Right atrium auricular region (tissue), 2 donors: ENCODE results near the gene IFT43. TPM values are rescaled to one million over a fixed set of nuclear protein-coding genes. Genes with fewer than 3 reads are reported as not detected.

Experiments
- DNase-seq: peaks from one replicate; pipeline ENCODE4 v3.0.0-alpha.2; 2019; ENCODE audit warnings: low spot score
- H3K27ac ChIP-seq, 2 donors: fragments of 200-600 bp; sonication (generic); 1 replicate in 1 of 2; 2 replicates in 1 of 2; pipeline ENCODE4 v1.5.1; 2016 to 2019
- H3K27me3 ChIP-seq, 2 donors: fragments of 200-600 bp; sonication (generic); one replicate each; pipeline versions ENCODE4 v1.5.1 to v1.6.0; 2017 to 2019
- H3K36me3 ChIP-seq: fragments of 200-600 bp; sonication (generic); one replicate; pipeline ENCODE4 v1.5.1; 2016
- H3K4me1 ChIP-seq, 2 donors: fragments of 200-600 bp; sonication (generic); one replicate each; pipeline versions ENCODE4 v1.5.1 to v1.6.0; 2017 to 2019
- H3K4me3 ChIP-seq, 2 donors: fragments of 200-600 bp; sonication (generic); 1 replicate in 1 of 2; 2 replicates in 1 of 2; pipeline ENCODE4 v1.5.1; 2017 to 2019; ENCODE audit warnings: mild to moderate bottlenecking in 1 of 2, moderate library complexity in 1 of 2
- H3K9me3 ChIP-seq, 2 donors: fragments of 200-600 bp; sonication (generic); one replicate each; pipeline ENCODE4 v1.5.1; 2019
- CTCF ChIP-seq, 2 donors: fragments of 200-600 bp; sonication (generic); IDR thresholded peaks; one replicate each; pipeline ENCODE4 v1.5.1; 2019; ENCODE audit warnings: antibody characterized with exemption in 2 of 2
- total RNA-seq, 2 donors: library from RNA; depleted of rRNA; stranded (reverse); fragments of >200 nt; gene quantifications; one replicate each; pipeline ENCODE4 v1.1.0, GENCODE V29; 2016

Gene IFT43
- total RNA-seq, 2 donors from 2014 or later: 32.6 to 59.0 TPM

- peak overlapping the region; percentile 20 to 32 for H3K27ac ChIP-seq
- TF ChIP-seq CTCF (IDR thresholded peaks at IDR 0.05): no peak
- H3K4me1 ChIP-seq: peaks cover 0 to 7% of the 10 kb centered on the region in 2 donors
- peak; percentile 43 for DNase-seq
- H3K36me3 ChIP-seq: peaks cover 50% of the 10 kb centered on the region
- no peaks in the 10 kb centered on the region for H3K27me3 ChIP-seq
- no peak overlapping the region for H3K4me3 ChIP-seq
- no peaks in the 10 kb centered on the region for H3K9me3 ChIP-seq
Observed at GRCh38 chr14:75969126-75969525, 16.4 kb upstream of the IFT43 start.

GRCh38 chr14:75969891-75970290 lies 15.7 kb upstream of the IFT43 start:
- Histone ChIP-seq H3K27me3 (no peaks in the 10 kb centered on the region), H3K36me3 (peaks cover 43% of the 10 kb centered on the region), H3K4me1 (peaks cover 0 to 7% of the 10 kb centered on the region in 2 donors), H3K27ac (peak overlapping the region; percentile 20 to 44), H3K4me3 (no peak overlapping the region), H3K9me3 (no peaks in the 10 kb centered on the region)
- TF ChIP-seq CTCF (IDR thresholded peaks at IDR 0.05): no peak
- DNase-seq: peak; percentile 59

GRCh38 chr14:75970989-75971388 lies 14.6 kb upstream of the IFT43 start:
- no peak for DNase-seq
- H3K27ac ChIP-seq: peak overlapping the region in 1 of 2 donors; percentile 44
- no peaks in the 10 kb centered on the region for H3K27me3 ChIP-seq
- no peaks in the 10 kb centered on the region for H3K9me3 ChIP-seq
- peaks cover 0 to 7% of the 10 kb centered on the region in 2 donors for H3K4me1 ChIP-seq
- no peak overlapping the region for H3K4me3 ChIP-seq
- no peak for TF ChIP-seq CTCF (IDR thresholded peaks at IDR 0.05)
- H3K36me3 ChIP-seq: peaks cover 32% of the 10 kb centered on the region

GRCh38 chr14:75971509-75971908 lies 14.1 kb upstream of the IFT43 start:
- Histone ChIP-seq H3K9me3 (no peaks in the 10 kb centered on the region), H3K4me1 (peaks cover 0 to 7% of the 10 kb centered on the region in 2 donors), H3K27ac (no peak overlapping the region), H3K36me3 (peaks cover 27% of the 10 kb centered on the region), H3K27me3 (no peaks in the 10 kb centered on the region), H3K4me3 (no peak overlapping the region)
- no peak for DNase-seq
- TF ChIP-seq CTCF (IDR thresholded peaks at IDR 0.05): no peak

DNA sequence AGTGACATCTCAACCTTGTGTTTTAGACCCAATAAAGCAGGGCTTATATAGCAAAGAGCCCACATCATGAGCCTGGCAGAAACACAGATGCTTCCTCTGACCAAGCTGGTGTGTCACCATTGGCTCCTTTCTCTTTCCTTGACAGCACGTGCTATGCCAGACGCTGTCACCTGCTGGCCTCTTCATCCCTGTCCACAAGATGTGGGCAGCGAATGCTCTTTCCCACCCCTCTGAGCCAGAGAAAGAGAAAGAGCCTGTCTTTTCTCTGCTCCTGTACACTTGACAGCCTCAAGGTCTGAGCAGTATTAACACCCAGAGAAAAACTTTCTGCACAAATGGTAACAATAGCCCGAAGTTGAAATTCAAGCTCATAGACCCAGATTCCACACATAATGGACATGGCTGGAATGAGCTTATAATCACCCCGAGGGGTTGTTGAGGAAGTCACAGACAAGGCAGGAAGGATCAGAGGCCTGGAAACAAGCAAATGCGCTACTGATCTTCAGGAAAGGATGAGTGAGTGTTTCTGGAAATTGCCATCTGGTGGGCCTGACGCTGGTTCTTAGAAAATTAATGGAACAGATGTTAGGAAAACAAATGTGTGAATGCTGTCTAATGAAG lies 12.7 kb upstream of the IFT43 start:
- H3K27ac ChIP-seq: peak overlapping the region in 1 of 2 donors; percentile 34

More for the DNA sequence above, 12.7 kb upstream of the IFT43 start:
- peaks cover 0 to 15% of the 10 kb centered on the region in 2 donors for H3K4me1 ChIP-seq
- no peaks in the 10 kb centered on the region for H3K27me3 ChIP-seq
- TF ChIP-seq CTCF (IDR thresholded peaks at IDR 0.05): no peak
- DNase-seq: no peak
- H3K36me3 ChIP-seq: peaks cover 14% of the 10 kb centered on the region
- no peaks in the 10 kb centered on the region for H3K9me3 ChIP-seq
- no peak overlapping the region for H3K4me3 ChIP-seq
